ENCODE measurements around the gene SLC17A2. TPM values are rescaled to one million over a fixed set of nuclear protein-coding genes. Genes with fewer than 3 reads are reported as not detected.
A peak's percentile ranks its signal among the peaks of the same experiment; 100 is the strongest.
"Not testable (repeated sequence)": the region's sequence is repeated elsewhere in the genome, so short reads cannot be mapped to it uniquely, and the experiment has no call there.

The SLC17A2 gene
- total RNA-seq, 2 donors from 2014 or later: not detected

DNA sequence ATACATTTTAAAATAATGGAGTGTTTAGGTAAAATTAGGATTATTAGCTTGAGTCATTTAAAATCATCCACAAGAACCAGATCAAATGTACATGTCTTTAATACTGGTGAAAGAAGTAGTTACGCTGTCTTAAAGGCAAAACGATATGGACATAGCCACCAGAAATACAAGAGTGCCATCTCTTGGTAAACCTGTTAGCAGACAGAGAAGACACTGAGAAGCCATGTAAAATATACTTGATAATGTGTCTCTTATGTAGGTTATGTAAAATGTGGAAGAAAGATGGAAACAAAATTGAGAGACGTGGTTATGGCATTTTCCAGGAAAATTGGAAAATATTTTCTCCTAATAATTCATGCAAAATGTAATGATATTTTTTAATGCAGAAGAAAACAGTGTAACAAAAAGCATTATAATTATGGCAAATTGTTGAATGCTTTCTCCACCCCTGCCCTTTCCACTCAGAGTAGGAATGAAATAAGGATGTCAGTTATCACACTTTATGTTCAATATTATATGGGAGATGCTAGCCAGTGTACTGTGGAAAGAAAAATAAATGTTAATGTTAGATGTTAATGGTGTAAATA is 12.2 kb upstream of the SLC17A2 start:
- no peaks in the 10 kb centered on the region for H3K4me1 ChIP-seq
- H3K9me3 ChIP-seq: no peaks in the 10 kb centered on the region
- TF ChIP-seq, protein P1, sequence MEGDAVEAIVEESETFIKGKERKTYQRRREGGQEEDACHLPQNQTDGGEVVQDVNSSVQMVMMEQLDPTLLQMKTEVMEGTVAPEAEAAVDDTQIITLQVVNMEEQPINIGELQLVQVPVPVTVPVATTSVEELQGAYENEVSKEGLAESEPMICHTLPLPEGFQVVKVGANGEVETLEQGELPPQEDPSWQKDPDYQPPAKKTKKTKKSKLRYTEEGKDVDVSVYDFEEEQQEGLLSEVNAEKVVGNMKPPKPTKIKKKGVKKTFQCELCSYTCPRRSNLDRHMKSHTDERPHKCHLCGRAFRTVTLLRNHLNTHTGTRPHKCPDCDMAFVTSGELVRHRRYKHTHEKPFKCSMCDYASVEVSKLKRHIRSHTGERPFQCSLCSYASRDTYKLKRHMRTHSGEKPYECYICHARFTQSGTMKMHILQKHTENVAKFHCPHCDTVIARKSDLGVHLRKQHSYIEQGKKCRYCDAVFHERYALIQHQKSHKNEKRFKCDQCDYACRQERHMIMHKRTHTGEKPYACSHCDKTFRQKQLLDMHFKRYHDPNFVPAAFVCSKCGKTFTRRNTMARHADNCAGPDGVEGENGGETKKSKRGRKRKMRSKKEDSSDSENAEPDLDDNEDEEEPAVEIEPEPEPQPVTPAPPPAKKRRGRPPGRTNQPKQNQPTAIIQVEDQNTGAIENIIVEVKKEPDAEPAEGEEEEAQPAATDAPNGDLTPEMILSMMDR (IDR thresholded peaks at IDR 0.05): peak; percentile 28 to 51
- H3K36me3 ChIP-seq: no peaks in the 10 kb centered on the region
- no peaks in the 10 kb centered on the region for H3K27me3 ChIP-seq
- no peak overlapping the region for H3K4me3 ChIP-seq
- H3K27ac ChIP-seq: no peak overlapping the region
- no peak for DNase-seq (ENCODE audit: low spot score)

DNA sequence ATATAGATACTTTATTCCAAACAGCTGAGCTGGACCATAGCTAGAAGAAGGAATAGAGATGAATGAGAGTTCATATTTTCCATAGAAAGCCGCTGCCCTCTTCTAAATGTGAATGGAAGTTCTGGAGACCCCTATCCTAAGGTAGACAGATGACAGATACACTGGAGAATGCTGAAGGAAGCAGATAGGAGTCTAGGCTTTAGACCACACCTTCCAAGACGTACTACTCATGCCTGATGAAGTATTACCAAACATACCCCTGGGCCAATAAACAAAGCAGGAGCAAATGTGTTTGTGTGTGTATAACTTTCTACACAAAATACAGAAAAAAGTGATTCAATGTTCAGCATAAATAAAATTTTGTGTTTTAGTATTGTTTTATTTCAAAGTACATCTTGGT is 9.1 kb upstream of the SLC17A2 start:
- Histone ChIP-seq H3K4me1 (no peaks in the 10 kb centered on the region), H3K4me3 (no peak overlapping the region), H3K27ac (no peak overlapping the region), H3K9me3 (no peaks in the 10 kb centered on the region), H3K36me3 (no peaks in the 10 kb centered on the region), H3K27me3 (no peaks in the 10 kb centered on the region)
- TF ChIP-seq, protein P1 (IDR thresholded peaks at IDR 0.05): no peak
- DNase-seq (ENCODE audit: low spot score): no peak

DNA sequence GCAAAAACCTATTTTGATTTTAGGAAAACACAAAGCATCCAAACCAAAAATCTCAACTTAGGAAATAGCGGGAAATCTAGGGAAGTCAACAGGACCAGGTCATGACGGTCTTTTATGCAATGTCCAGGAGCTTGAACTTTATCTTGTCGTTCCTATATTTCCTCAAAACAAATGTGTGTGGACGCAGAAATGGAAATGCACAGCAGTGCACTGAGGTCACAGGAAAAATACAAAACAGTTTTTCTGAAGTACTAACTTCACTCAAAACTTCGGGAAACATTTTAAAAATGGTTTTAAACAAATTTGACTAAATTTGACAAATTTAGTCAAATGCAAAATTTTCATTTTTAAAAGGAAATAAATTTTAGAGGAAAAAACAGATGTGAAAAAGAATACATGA is 5.5 kb upstream of the SLC17A2 start:
- Histone ChIP-seq H3K4me1 (no peaks in the 10 kb centered on the region), H3K36me3 (no peaks in the 10 kb centered on the region), H3K4me3 (no peak overlapping the region), H3K27ac (no peak overlapping the region), H3K9me3 (no peaks in the 10 kb centered on the region), H3K27me3 (no peaks in the 10 kb centered on the region)
- DNase-seq (ENCODE audit: low spot score): no peak
- TF ChIP-seq, protein P1 (IDR thresholded peaks at IDR 0.05): no peak

DNA sequence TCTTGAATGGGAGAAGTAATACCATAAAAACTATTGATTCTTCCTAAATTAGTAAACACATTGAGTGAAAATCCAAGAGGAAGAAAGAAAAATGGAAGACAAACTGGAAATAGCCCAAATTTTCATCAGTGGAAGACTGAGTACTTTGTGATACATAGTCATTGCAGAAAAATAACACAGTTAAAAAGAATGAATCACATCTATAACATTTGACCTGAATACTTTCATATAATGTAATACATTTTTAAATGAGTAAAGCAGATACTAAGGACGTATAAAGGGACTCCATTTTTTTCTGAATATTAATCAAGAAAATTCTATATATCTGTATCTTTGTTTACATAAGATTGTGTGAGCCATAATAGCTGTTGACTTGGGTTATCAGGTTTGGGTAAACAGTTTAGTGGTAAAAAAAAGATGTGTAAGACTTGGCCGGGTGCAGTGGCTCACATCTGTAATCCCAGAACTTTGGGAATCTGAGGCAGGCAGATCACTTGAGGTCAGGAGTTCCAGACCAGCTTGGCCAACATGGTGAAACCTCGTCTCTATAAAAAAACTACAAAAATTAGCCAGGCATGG is 4.3 kb upstream of the SLC17A2 start:
- Histone ChIP-seq H3K4me3 (no peak overlapping the region), H3K27me3 (no peaks in the 10 kb centered on the region), H3K36me3 (no peaks in the 10 kb centered on the region), H3K4me1 (no peaks in the 10 kb centered on the region), H3K27ac (no peak overlapping the region), H3K9me3 (no peaks in the 10 kb centered on the region)
- TF ChIP-seq, protein P1 (IDR thresholded peaks at IDR 0.05): no peak
- DNase-seq (ENCODE audit: low spot score): no peak

DNA sequence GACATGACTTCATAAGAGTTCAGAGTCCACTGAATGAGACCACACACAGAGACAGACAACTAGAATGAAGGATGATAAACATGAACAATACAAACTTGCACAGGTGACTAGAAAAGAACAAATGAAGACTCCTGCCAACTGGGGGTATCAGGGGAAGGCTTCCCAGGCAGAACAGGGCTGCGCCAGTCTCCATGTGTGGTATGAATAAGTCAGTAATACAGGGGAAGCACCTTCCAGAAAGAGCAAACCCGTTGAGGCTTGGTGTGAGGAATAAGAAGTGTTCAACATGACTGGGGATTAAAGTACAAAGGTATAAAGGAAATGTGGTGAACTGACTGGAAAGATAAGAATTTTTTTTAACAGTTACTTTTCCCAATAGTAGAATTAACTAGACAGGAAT is 3.7 kb upstream of the SLC17A2 start:
- Histone ChIP-seq H3K4me1 (no peaks in the 10 kb centered on the region), H3K27ac (no peak overlapping the region), H3K27me3 (no peaks in the 10 kb centered on the region), H3K36me3 (no peaks in the 10 kb centered on the region), H3K4me3 (no peak overlapping the region), H3K9me3 (no peaks in the 10 kb centered on the region)
- TF ChIP-seq, protein P1 (IDR thresholded peaks at IDR 0.05): no peak
- no peak for DNase-seq (ENCODE audit: low spot score)

DNA sequence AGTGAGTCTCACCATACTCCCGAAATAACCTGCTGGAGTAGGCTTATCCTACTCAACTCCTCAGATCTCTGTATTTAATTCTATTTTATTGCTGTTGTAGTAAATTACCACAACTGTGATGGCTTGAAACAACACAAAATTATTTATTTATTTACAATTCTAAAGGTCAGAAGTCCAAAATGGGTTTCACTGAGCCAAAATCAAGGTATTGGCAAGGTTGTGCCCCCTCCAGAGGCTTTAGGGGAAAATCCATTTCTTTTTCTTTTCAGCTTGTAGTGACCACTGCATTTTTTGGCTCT is 869 bp upstream of the SLC17A2 start:
- Histone ChIP-seq H3K4me1 (no peaks in the 10 kb centered on the region), H3K9me3 (no peaks in the 10 kb centered on the region), H3K27me3 (no peaks in the 10 kb centered on the region), H3K4me3 (no peak overlapping the region), H3K27ac (no peak overlapping the region), H3K36me3 (no peaks in the 10 kb centered on the region)
- TF ChIP-seq, protein P1 (IDR thresholded peaks at IDR 0.05): no peak
- no peak for DNase-seq (ENCODE audit: low spot score)

DNA sequence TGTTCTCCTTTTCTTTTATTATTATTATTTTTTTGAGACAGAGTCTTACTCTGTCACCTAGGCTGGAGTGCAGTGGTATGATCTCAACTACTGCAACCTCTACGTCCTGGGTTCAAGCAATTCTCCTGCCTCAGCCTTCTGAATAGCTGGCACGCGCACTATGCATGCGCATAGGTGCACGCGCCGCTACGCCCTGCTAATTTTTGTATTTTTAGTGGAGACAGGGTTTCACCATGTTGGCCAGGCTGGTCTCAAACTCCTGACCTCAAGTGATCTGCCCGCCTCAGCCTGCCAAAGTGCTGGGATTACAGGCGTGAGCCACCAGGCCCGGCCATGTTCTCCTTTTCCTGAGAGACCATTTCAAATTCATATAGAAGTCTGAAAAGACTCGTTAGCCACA is 706 bp downstream of the SLC17A2 start:
- not testable (repeated sequence) for H3K9me3 ChIP-seq; H3K27me3 ChIP-seq; H3K4me1 ChIP-seq; H3K36me3 ChIP-seq; H3K27ac ChIP-seq; H3K4me3 ChIP-seq; DNase-seq (ENCODE audit: low spot score)

Data from right atrium auricular region (tissue), 2 donors.